ENCODE data around the gene CCT3. TPM values are rescaled to one million over a fixed set of nuclear protein-coding genes. Genes with fewer than 3 reads are reported as not detected.

The CCT3 gene
- total and polyA plus RNA-seq, 2 experiments from 2014 or later = 245 to 287 TPM

GRCh38 chr1:156295391-156295947, 42.6 kb downstream of the CCT3 start, which contains the start of gene GLMP:
Gene GLMP (minus strand): TSS chr1:156295679. CDS start chr1:156295645, 34 bp downstream.
- Histone ChIP-seq H3K27me3 (no peaks in the 10 kb centered on the region), H3K36me3 (no peaks in the 10 kb centered on the region), H3K4me1 (ENCODE audit: low read depth) (no peaks in the 10 kb centered on the region), H3K27ac (no peak within 1 kb of the TSS), H3K9me3 (ENCODE audit: low read depth) (no peaks in the 10 kb centered on the region), H3K4me3 (peak within 1 kb of the TSS; percentile 57)
- DNase-seq (ENCODE audit: low read depth in 1 of 2, low spot score in 1 of 2) = peak; percentile 73 to 74
- TF ChIP-seq, protein P1, sequence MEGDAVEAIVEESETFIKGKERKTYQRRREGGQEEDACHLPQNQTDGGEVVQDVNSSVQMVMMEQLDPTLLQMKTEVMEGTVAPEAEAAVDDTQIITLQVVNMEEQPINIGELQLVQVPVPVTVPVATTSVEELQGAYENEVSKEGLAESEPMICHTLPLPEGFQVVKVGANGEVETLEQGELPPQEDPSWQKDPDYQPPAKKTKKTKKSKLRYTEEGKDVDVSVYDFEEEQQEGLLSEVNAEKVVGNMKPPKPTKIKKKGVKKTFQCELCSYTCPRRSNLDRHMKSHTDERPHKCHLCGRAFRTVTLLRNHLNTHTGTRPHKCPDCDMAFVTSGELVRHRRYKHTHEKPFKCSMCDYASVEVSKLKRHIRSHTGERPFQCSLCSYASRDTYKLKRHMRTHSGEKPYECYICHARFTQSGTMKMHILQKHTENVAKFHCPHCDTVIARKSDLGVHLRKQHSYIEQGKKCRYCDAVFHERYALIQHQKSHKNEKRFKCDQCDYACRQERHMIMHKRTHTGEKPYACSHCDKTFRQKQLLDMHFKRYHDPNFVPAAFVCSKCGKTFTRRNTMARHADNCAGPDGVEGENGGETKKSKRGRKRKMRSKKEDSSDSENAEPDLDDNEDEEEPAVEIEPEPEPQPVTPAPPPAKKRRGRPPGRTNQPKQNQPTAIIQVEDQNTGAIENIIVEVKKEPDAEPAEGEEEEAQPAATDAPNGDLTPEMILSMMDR (IDR thresholded peaks at IDR 0.05; ENCODE audit: low read depth, low read length) = no peak

DNA sequence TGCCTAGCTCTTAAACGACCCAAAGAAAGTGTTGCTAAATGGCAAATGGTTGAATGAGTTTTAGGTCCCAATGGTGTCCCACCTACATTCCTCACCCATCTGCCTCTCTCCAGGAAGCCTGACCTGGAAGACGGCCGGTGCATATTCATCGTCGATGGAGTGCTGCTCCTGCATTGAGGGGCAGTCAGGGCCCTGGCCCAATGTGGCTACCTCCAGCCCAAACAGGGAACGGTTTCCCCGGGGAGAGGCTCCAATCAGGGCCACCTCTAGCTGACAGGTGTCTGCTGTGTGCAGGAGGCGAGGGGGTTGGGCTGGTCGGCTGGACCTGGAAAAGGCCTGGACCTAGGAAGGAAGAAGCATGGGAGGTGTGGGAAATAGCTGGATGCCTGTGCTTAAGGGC, 44.2 kb downstream of the CCT3 start:
- no peak for DNase-seq (ENCODE audit: low read depth in 1 of 2, low spot score in 1 of 2)
- Histone ChIP-seq H3K27me3 (no peaks in the 10 kb centered on the region), H3K4me1 (ENCODE audit: low read depth) (no peaks in the 10 kb centered on the region), H3K36me3 (no peaks in the 10 kb centered on the region), H3K27ac (no peak overlapping the region), H3K4me3 (no peak overlapping the region), H3K9me3 (ENCODE audit: low read depth) (no peaks in the 10 kb centered on the region)
- TF ChIP-seq, protein P1 (IDR thresholded peaks at IDR 0.05; ENCODE audit: low read depth, low read length) = no peak

DNA sequence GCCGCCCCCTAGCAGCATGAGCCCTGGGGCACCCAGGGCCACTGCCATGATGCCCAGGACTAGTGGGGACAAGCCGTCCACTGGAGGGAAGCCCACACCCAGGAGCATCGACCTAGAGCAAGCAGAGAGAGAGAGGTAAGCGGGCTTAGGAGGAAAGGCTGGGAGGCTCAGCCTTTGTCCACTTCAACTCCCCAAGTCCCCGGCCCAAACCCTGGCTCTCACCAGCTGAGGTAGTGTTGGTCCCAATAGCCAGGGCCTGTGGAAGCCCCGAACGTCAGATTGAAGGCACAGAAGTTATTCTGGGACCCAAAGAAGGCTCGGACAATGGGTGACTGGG, 45.0 kb downstream of the CCT3 start:
- no peak for DNase-seq (ENCODE audit: low read depth in 1 of 2, low spot score in 1 of 2)
- no peaks in the 10 kb centered on the region for H3K9me3 ChIP-seq (ENCODE audit: low read depth)
- H3K36me3 ChIP-seq = no peaks in the 10 kb centered on the region
- H3K27me3 ChIP-seq = no peaks in the 10 kb centered on the region
- no peaks in the 10 kb centered on the region for H3K4me1 ChIP-seq (ENCODE audit: low read depth)
- H3K4me3 ChIP-seq = no peak overlapping the region
- TF ChIP-seq, protein P1 (IDR thresholded peaks at IDR 0.05; ENCODE audit: low read depth, low read length) = no peak
- no peak overlapping the region for H3K27ac ChIP-seq

- peak overlapping the region; percentile 74 for H3K27ac ChIP-seq
- DNase-seq (ENCODE audit: low read depth in 1 of 2, low spot score in 1 of 2) = peak; percentile 86 to 91
- TF ChIP-seq, protein P1 (IDR thresholded peaks at IDR 0.05; ENCODE audit: low read depth, low read length) = no peak
- no peaks in the 10 kb centered on the region for H3K4me1 ChIP-seq (ENCODE audit: low read depth)
- H3K27me3 ChIP-seq = no peaks in the 10 kb centered on the region
- peak overlapping the region; percentile 30 for H3K4me3 ChIP-seq
- H3K9me3 ChIP-seq (ENCODE audit: low read depth) = no peaks in the 10 kb centered on the region
- H3K36me3 ChIP-seq = no peaks in the 10 kb centered on the region
Observed at GRCh38 chr1:156291226-156292061, 46.6 kb downstream of the CCT3 start.

- no peaks in the 10 kb centered on the region for H3K4me1 ChIP-seq (ENCODE audit: low read depth)
- no peak overlapping the region for H3K27ac ChIP-seq
- no peak for DNase-seq (ENCODE audit: low read depth in 1 of 2, low spot score in 1 of 2)
- H3K27me3 ChIP-seq = no peaks in the 10 kb centered on the region
- TF ChIP-seq, protein P1 (IDR thresholded peaks at IDR 0.05; ENCODE audit: low read depth, low read length) = no peak
- H3K36me3 ChIP-seq = no peaks in the 10 kb centered on the region
- H3K9me3 ChIP-seq (ENCODE audit: low read depth) = no peaks in the 10 kb centered on the region
- H3K4me3 ChIP-seq = no peak overlapping the region
Observed at GRCh38 chr1:156289857-156290256, 48.2 kb downstream of the CCT3 start.

Data from cardiac muscle cell (in vitro differentiated cells and primary cell).